Hematopoietic multipotent progenitor cell treated with erythropoietin and hydrocortisone succinate and interleukin-3 and kit ligand, for 15 days (in vitro differentiated cells): Measurements from ENCODE around the gene ATP2A3.

Experiments
- DNase-seq: peaks from one replicate; pipeline ENCODE4 v3.0.0-alpha.2; 2015; ENCODE audit warnings: low spot score

ATP2A3 gene

DNA sequence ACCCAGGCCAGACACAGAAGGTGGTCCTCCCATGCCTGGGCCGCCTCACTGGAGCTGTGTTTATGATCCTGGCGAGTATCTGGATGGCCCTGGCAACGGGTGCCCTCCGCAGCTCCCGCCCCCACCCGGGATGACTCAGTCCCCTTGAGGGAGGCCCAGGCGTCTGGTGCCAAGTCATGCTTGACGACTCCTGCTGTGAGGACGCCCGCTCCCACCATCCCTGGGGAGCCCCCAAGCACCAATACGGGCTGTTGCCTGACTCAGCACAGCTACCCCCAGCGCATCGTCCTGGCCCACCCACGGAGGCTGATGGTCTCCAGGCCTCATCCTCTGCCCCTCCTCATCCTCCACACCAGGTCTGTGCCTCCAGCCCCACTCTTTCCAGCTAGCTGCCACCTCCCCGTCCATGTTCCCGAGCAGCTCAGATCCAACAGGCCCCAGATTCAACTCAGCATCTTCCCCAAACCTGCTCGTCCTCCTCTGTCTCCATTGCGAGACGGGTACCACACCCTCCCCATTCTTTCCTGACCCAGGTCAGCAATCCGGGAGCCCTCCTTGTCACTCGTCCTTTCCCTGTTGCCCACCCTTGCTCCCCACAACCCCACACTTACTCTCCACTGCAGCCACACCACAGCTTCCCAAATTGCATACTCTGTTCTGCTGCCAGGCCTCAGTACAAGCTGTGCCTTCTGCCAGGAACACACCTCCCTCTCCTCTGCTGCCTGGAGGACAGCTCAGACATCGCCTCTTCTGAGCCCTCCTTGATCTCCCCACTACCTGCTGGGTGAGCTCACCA is 74.0 kb downstream of the ATP2A3 start:
- peak; percentile 33 for DNase-seq

DNA sequence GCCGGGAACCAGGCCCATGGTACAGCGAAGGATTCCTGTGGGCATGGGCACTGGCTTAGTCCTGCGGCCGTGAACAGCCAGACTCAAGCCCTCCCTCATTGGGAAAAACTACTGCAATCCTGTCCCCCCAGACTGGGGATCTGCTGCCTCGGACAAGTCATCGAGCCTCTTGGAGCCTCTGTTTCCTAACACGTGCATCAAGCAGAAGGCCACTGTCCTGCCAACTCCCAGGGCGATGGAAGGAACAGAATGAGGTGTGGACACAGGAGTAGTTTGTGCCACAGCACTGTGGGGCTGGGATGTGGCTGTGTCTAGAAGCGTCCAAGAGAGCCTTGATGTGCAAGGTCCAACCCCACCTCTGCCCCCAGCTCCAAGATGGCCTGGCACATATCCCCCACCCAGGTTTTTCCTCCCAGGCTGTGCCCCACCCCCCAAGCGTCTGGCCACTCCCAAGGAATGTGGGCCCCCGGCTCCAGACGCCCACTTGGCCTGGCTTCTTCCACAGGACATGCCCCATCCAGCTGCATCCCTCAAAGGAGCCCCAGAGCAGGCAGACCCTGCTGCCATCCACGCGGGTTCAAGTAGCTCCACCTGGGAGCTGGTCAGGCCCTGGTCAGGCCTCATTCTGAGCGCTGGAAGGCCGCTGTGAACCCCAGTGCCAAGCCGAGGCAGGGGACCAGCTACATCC is 74.8 kb downstream of the ATP2A3 start:
- DNase-seq, result no peak

DNA sequence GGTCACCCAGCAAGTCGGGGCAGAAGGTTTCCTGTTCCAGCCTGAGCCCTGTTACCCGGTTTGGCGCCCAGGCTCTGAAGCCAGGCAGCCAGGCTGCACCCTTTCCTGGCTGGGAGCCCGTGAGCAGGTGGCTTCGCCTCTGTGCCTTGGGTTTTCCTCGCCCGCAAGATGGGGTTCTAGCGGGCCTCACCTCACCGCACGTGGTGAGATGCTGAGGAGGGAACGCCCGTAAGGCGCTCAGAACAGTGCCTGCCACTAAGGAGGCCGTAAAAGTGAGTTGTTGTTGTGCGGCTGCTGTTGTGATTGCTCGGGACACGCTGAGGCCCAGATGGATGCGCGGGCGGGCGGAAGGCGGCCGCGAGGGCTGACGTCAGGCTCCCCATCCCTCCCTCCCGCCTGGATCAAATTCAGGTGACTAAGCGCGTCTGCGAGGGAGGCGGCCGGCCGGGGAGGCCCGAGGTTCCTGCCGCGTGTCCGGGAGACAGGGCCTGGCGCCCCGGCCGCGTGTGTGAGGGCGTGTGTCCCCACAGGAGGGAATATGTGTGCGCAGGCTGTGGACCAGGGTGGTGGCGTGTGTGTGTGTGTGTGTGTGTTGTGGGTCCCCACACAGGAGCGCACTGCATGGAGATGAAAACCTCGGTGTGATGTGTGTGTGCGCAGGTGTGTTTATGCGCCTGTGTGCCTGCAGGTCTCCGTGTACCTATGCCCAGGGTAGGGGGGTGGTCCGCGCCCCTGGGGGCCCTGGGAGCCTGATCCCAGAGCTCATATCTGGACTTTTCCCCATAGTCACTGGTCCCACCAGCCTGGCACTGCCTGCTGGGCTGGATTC is 75.7 kb downstream of the ATP2A3 start:
- no peak for DNase-seq

DNA sequence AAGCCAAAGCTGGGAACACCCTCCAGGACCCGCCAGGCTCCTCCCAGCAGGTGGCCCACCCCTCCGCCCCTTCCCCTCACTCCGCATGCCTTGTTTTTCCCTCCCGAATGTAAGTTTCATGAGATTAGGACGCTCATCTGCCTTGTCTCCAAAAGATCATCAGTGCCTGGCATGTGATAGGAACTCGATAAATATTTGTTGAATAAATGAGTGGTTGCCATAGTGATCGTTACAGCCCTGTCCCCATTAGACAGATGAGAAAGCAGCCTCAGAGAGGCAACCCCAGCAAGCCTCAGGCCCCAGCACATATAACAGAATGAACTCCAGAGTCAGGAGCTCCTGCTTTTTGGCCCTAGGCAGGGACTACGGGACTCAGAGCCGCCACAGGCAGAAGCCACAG is 76.4 kb downstream of the ATP2A3 start:
- no peak for DNase-seq

DNA sequence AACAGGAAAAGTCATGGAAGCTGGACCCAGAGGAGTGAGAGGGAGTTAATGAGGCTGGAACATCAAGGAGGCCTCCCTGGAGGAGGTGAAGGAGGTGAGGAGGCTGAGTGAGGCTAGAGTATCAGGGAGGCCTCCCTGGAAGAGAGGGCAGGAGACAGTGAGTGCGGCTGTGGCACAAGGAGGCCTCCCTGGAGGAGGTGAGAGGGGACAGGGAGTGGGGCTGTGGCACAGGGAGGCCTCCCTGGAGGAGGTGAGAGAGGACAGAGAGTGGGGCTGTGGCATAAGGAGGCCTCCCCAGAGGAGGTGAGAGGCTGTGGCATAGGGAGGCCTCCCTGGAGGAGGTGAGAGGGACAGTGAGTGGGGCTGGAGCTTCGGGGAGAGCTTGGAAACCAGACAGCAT is 76.8 kb downstream of the ATP2A3 start:
- no peak for DNase-seq

DNA sequence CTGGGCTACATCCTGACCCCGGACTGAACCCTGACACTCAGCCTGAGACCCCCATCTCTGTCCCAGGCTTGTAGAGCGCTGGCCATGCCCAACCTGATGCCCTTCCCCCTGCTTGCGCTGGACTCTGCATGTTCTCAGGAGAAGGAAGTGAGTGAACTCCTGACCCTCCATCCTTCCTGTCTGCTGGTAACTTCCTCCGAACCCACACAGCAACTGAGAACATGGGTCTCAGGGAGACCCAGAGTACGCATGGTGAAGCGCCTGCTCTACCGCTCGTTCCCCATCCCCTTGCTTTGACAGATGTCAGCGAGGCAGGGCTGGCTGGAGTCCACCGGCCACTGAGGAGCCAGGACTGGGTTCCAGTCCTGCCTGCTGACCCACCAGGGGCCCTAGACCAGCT is 77.5 kb downstream of the ATP2A3 start:
- DNase-seq, result no peak

DNA sequence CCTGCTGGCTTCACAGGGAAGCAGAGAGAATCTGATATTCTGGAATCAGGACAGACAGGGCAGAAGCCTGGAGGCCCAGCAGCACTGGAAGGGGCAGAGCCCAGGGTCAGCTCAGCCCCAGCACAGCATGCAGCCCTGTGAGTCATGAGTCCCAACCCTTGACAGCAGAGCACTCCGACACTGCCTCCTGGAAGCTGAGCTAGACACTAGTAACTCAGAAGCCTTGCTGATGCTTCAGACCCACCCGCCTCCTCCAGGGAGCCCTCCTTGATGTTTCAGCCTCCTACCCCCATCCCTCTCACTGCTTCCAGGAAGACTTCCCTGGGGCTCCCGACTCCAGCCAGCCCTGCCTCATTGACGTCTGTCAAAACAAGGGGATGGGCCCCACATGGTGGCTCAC is 78.3 kb downstream of the ATP2A3 start:
- no peak for DNase-seq

DNA sequence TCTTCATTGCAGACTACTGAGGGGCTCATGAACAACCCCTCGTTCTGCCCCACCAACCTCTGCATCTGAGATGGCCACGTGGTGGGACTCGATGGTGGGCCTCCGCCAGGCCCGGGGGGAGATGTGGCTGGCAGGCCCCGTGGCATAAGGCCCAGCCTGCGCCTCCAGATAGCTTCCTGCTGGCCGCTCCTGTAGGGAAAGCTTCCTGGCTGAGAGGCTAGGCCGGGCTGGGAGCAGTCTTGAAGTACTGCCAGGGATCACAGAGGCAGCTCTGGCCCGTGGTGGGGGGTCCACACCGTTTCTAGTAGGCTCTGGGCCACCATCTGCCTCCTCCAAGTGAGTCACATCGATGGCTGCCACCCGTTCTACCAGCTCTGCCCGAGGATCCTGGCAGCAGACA is 79.0 kb downstream of the ATP2A3 start:
- no peak for DNase-seq

DNA sequence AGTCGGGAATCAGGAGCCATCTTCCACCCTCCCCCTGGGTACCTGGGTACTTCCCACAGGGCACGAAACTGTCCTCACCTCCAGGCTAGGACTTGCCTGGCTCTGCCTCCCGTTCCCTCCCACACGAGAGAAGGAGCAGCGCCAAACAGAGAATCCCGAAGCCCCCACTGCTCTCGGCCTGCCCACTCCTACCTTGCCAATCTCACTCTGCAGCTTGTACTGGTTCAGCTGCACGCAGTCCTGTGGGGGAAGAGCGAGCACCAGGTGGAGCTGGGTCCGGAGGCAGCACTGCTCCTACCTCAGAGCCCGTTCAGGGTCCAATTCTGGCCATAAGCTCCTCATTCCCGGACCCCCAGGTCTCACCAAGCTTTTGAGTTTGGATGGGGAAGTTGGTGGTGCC is 80.0 kb downstream of the ATP2A3 start:
- DNase-seq, result no peak

DNA sequence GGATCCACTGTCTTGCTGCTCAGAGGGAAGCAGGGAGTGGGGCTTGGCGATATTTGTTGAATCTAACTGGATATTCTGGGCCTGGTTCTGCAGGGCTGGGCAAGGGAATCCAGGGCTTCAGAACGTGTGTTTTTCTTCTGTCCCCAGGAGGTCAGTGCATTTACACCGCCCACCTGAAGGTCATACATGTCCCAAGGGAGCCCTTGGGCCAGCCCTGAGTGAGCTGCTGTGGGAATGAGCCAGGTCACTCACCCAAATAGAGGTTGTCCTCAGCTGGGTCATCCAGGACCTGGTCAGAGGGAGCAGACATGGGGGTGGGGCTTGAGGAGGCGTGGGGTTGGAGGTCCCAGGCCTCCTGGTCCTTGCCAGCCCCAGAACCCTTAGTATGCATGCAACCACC is 82.0 kb downstream of the ATP2A3 start:
- DNase-seq, result no peak

DNA sequence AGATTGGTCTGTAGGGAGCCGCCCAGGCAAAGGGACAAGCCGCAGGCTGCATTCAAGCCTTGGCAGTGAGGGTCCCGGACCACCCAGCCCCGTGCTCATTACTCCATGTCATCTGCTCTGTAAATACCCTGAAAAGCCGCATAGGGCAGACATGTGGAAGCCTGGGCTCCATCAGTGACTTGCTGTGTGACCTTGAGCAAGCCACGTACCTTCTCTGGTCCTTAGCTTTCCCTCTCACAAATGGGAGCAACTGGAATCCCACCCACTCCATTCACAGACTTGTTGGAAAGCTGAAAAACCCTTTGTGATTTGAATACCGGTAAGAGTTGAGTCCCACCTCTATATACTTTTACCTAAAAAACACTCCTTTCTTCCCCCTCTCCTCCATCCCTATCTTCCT is 83.3 kb downstream of the ATP2A3 start:
- no peak for DNase-seq

DNA sequence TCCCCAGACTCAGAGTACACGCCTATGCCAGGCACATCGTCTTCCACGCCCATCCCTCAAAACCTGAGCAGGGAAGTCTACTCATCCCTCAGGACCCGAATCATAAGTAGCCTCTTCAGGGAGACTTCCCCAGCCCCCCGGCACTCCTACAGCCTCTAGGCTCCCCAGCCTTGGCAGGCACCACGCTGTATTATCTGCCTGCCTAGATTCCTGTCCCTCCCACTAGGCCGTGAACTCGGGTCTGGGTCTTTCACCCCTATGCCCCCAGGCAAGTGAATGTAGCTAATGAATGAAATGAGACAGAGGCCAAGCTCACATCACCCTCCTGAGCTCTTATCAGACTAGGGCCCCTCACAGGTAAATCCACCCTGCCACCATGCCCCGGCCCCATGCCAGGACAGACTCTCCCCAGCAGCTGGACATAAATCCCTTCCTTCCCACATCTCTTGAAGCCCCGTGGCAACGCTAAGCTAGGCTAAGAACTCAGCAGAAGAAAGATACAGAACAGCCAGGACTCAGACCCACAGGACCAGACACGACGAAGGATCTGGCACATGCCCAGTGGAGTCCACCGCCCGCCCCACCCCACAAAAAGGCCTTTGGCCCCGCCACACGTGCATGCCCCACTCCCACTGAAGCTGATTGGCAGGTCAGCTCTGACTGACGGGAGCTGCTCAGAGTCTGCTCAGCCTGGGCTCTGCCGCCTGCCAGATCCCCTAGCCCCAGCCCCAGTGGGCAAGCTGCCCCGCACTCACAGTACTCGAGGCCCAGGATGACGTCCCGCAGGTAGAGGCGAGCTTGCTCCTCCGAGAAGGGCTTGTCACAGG is 84.4 kb downstream of the ATP2A3 start:
- DNase-seq, result no peak

DNA sequence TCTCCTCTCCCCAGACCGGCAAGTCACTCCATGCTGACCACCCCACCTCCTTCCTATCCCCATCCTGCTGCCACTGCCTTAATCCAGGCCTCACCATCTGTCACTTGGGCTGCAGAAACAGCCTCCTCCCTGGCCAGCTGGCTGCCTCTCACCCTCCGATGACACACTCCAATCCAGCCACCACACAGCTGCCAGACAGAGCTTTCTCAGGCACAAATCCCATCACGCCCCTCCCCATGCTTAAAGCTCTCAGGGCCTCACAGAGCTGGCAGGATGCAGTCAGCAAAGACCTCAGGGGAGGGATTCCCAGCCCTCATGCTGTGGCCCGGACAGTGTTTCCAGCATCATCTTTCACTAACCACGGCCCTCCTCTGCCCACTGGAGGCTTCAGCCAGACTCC is 85.1 kb downstream of the ATP2A3 start:
- no peak for DNase-seq

DNA sequence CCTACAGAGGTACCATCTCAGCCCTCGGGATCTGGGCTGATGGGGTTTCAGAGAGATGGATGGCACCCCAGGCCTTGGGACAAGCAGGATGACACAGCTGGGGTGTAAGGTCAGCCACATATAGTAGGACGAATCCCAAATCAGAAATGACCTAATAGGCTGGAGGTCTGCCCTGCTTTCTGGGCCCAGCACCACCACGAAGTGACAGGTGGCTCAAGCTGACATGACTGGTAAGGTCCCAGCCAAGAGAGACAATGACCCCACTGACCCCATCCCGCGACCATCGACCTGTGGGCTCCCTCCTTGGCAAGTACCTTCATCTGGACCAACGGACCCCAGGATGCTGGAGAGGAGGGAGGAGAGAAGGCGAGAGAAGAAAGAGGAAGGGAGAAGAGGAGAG is 87.0 kb downstream of the ATP2A3 start:
- DNase-seq, result no peak

DNA sequence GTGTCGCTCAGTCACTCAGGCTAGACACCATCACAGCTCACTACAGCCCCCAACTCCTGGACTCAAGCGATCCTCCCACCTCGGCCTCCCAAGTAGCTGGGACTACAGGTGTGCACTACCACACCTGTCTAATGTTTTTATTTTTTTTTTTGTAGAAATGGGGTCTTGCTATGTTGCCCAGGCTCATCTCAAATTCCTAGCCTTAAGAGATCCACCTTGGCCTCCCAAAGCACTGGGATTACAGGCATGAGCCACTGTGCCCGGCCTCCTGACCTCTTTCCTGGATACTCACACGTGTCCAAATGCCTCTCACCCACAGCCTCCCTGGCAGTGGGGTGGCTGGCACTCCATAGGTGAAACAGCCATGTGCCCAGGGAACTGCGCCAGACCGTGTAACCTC is 88.9 kb downstream of the ATP2A3 start:
- no peak for DNase-seq
